ENCODE measurements around the gene DENND1A. TPM values are rescaled to one million over a fixed set of nuclear protein-coding genes. Genes with fewer than 3 reads are reported as not detected.
"Not testable (repeated sequence)": the region's sequence is repeated elsewhere in the genome, so short reads cannot be mapped to it uniquely, and the experiment has no call there.

Gene DENND1A
- total RNA-seq, 1 experiment from 2014 or later = 42.5 TPM

DNA sequence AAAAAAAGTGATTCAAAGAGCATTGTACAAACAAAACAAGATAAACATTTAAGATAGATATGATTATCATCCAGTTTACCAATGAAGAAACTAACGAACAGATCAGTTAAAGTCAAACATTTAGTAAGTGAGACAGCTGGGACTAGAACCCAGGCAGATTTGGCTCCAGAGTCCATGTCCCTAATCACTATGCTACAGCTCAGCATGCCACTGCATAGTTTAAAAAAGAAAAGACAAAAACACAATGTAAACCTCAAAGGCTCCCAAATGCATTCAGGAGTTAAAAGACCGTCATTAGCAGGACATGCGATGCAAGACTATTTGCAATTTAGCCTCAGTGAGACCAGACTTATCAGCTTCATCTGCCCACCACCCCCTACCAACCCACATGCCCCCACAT, 36.8 kb downstream of the DENND1A start:
- H3K36me3 Mint-ChIP-seq (ENCODE audit: insufficient read depth, unreplicated experiment) = no peaks in the 10 kb centered on the region
- no peak for DNase-seq (ENCODE audit: unreplicated experiment)
- H3K9me3 Mint-ChIP-seq (ENCODE audit: unreplicated experiment) = no peaks in the 10 kb centered on the region
- TF ChIP-seq, protein P1, sequence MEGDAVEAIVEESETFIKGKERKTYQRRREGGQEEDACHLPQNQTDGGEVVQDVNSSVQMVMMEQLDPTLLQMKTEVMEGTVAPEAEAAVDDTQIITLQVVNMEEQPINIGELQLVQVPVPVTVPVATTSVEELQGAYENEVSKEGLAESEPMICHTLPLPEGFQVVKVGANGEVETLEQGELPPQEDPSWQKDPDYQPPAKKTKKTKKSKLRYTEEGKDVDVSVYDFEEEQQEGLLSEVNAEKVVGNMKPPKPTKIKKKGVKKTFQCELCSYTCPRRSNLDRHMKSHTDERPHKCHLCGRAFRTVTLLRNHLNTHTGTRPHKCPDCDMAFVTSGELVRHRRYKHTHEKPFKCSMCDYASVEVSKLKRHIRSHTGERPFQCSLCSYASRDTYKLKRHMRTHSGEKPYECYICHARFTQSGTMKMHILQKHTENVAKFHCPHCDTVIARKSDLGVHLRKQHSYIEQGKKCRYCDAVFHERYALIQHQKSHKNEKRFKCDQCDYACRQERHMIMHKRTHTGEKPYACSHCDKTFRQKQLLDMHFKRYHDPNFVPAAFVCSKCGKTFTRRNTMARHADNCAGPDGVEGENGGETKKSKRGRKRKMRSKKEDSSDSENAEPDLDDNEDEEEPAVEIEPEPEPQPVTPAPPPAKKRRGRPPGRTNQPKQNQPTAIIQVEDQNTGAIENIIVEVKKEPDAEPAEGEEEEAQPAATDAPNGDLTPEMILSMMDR (IDR thresholded peaks at IDR 0.05; ENCODE audit: unreplicated experiment) = no peak
- intact Hi-C loops (cut with micrococcal nuclease) = no loop called here
- POLR2A ChIA-PET = interaction anchor here (0.7 kb wide), 1 partner anchor 532 kb away, joined by 3 read pairs; no protein-coding TSS in a partner anchor
- BruUV-seq (replicated peaks) = no TSS peak
- no peaks in the 10 kb centered on the region for H3K4me1 Mint-ChIP-seq (ENCODE audit: insufficient read depth, unreplicated experiment)
- H3K4me3 Mint-ChIP-seq (ENCODE audit: unreplicated experiment) = no peak overlapping the region
- CTCF ChIA-PET = no interaction called here
- no peaks in the 10 kb centered on the region for H3K27me3 Mint-ChIP-seq (ENCODE audit: insufficient read depth, unreplicated experiment)
- H3K27ac Mint-ChIP-seq (ENCODE audit: low read depth, unreplicated experiment) = no peak overlapping the region

DNA sequence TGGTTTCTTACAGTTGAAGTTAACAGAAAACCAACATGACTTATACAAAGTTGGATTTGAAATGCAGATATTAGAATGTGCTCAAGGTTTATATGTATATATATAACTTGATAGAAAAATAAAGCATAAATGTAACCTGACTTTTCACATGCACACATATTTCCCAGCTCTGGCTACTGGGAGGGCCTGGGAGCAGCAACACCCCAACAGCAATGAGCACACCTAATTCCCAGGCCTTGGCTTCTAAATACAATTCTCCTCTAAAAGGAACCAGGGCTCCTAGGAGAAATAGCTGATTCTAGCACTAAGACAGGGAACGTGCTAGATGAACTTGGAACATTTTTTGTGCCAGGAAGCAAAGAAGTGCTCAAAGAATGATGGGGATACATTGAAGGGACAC, 42.1 kb downstream of the DENND1A start:
- DNase-seq (ENCODE audit: unreplicated experiment) = no peak
- BruUV-seq (replicated peaks) = no TSS peak
- no peaks in the 10 kb centered on the region for H3K27me3 Mint-ChIP-seq (ENCODE audit: insufficient read depth, unreplicated experiment)
- H3K4me1 Mint-ChIP-seq (ENCODE audit: insufficient read depth, unreplicated experiment) = no peaks in the 10 kb centered on the region
- CTCF ChIA-PET = no interaction called here
- H3K4me3 Mint-ChIP-seq (ENCODE audit: unreplicated experiment) = no peak overlapping the region
- intact Hi-C loops (cut with micrococcal nuclease) = no loop called here
- H3K27ac Mint-ChIP-seq (ENCODE audit: low read depth, unreplicated experiment) = no peak overlapping the region
- TF ChIP-seq, protein P1 (IDR thresholded peaks at IDR 0.05; ENCODE audit: unreplicated experiment) = no peak
- H3K36me3 Mint-ChIP-seq (ENCODE audit: insufficient read depth, unreplicated experiment) = no peaks in the 10 kb centered on the region
- no peaks in the 10 kb centered on the region for H3K9me3 Mint-ChIP-seq (ENCODE audit: unreplicated experiment)
- POLR2A ChIA-PET = interaction anchor here (0.7 kb wide), 1 partner anchor 30 kb away, joined by 3 read pairs; no protein-coding TSS in a partner anchor

DNA sequence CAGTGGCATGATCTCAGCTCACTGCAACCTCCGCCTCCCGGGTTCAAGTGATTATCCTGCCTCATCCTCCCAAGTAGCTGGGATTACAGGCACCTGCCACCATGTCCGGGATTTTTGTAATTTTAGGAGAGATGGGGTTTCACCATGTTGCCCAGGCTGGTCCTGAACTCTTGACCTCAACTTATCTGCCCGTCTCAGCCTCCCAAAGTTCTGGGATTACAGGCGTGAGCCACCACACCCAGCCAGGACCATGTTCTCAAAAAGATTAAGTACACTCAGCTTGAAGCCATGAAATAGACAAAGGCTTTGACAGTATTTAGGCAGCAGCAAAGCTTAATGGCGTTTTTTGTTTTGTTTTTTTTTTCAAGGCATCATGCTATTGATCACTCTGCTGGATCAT, 44.1 kb downstream of the DENND1A start:
- H3K9me3 Mint-ChIP-seq (ENCODE audit: unreplicated experiment); BruUV-seq (replicated peaks); H3K27ac Mint-ChIP-seq (ENCODE audit: low read depth, unreplicated experiment); H3K36me3 Mint-ChIP-seq (ENCODE audit: insufficient read depth, unreplicated experiment); H3K4me1 Mint-ChIP-seq (ENCODE audit: insufficient read depth, unreplicated experiment); intact Hi-C loops (cut with micrococcal nuclease); POLR2A ChIA-PET; H3K27me3 Mint-ChIP-seq (ENCODE audit: insufficient read depth, unreplicated experiment); H3K4me3 Mint-ChIP-seq (ENCODE audit: unreplicated experiment); DNase-seq (ENCODE audit: unreplicated experiment): not testable (repeated sequence)
- CTCF ChIA-PET = interaction anchor here (0.6 kb wide), 1 partner anchor 23 kb away, joined by 3 read pairs; no protein-coding TSS in a partner anchor

DNA sequence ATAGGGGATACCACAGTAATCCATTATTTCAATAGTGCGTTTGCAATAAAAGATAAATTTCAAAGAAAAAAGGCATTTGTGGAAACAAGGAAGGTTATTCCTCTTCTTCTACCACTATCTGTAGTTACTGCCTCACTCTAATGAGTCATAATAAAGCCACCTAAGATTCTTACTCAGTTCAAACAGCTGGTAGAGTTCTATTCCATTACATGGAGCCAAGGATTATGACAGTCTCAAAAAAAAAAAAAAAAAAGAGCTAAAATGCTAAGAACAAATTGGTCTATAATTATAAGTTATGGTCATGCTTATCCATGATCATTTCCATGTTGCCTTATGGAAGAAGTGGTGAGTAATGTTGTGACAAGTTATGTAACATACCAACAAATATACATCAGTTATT, 46.3 kb downstream of the DENND1A start:
- ChIA-PET POLR2A (no interaction called here), CTCF (no interaction called here)
- H3K9me3 Mint-ChIP-seq (ENCODE audit: unreplicated experiment) = no peaks in the 10 kb centered on the region
- no peaks in the 10 kb centered on the region for H3K27me3 Mint-ChIP-seq (ENCODE audit: insufficient read depth, unreplicated experiment)
- no peaks in the 10 kb centered on the region for H3K36me3 Mint-ChIP-seq (ENCODE audit: insufficient read depth, unreplicated experiment)
- TF ChIP-seq, protein P1 (IDR thresholded peaks at IDR 0.05; ENCODE audit: unreplicated experiment) = no peak
- H3K4me3 Mint-ChIP-seq (ENCODE audit: unreplicated experiment) = no peak overlapping the region
- no peak overlapping the region for H3K27ac Mint-ChIP-seq (ENCODE audit: low read depth, unreplicated experiment)
- no peaks in the 10 kb centered on the region for H3K4me1 Mint-ChIP-seq (ENCODE audit: insufficient read depth, unreplicated experiment)
- DNase-seq (ENCODE audit: unreplicated experiment) = no peak
- intact Hi-C loops (cut with micrococcal nuclease) = no loop called here
- BruUV-seq (replicated peaks) = no TSS peak

DNA sequence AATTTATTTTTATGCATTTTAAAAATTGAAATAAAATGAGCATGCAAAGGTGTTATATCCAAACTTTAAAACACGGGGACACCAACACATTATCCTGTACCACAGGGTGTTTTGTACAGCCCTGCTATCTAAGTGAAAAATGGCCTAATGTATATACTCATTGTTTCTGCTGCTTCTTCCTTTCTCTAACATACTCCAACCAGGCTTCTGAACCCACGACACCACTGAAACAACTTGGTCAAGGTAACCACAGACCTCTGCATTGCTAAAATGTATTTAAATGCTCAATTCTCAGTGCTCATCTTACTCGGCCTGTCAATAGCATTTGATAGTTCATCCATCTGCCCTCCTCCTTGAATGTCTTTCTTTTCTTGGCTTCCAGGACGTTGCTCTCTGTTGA, 48.3 kb downstream of the DENND1A start:
- TF ChIP-seq, protein P1 (IDR thresholded peaks at IDR 0.05; ENCODE audit: unreplicated experiment) = no peak
- no peak for DNase-seq (ENCODE audit: unreplicated experiment)
- ChIA-PET POLR2A (no interaction called here), CTCF (interaction anchor here (0.7 kb wide), 1 partner anchor 394 kb away, joined by 4 read pairs; no protein-coding TSS in a partner anchor)
- Mint-ChIP-seq H3K36me3 (ENCODE audit: insufficient read depth, unreplicated experiment) (peaks cover 6% of the 10 kb centered on the region), H3K27me3 (ENCODE audit: insufficient read depth, unreplicated experiment) (no peaks in the 10 kb centered on the region), H3K27ac (ENCODE audit: low read depth, unreplicated experiment) (no peak overlapping the region), H3K4me3 (ENCODE audit: unreplicated experiment) (no peak overlapping the region), H3K4me1 (ENCODE audit: insufficient read depth, unreplicated experiment) (no peaks in the 10 kb centered on the region), H3K9me3 (ENCODE audit: unreplicated experiment) (no peaks in the 10 kb centered on the region)
- intact Hi-C loops (cut with micrococcal nuclease) = no loop called here
- BruUV-seq (replicated peaks) = no TSS peak
